IgD-negative memory B cell (primary cell): ENCODE results near the gene HSPA5. TPM values are rescaled to one million over a fixed set of nuclear protein-coding genes. Genes with fewer than 3 reads are reported as not detected.
"Not testable (repeated sequence)": the region's sequence is repeated elsewhere in the genome, so short reads cannot be mapped to it uniquely, and the experiment has no call there.

Experiments
- H3K27ac Mint-ChIP-seq, 3 donors: one replicate each; pipeline ENCODE4 v1.8.0; 2020 to 2022; ENCODE audit warnings: mild to moderate bottlenecking in 3 of 3, mixed read lengths in 3 of 3, moderate library complexity in 1 of 3
- H3K27me3 Mint-ChIP-seq: one replicate; pipeline ENCODE4 v1.8.0; 2021; ENCODE audit warnings: mixed read lengths
- H3K36me3 Mint-ChIP-seq: one replicate; pipeline ENCODE4 v1.8.0; 2020; ENCODE audit warnings: mild to moderate bottlenecking, mixed read lengths
- H3K4me1 Mint-ChIP-seq, 3 donors: one replicate each; pipeline ENCODE4 v1.8.0; 2020 to 2022; ENCODE audit warnings: mixed read lengths in 3 of 3, mild to moderate bottlenecking in 1 of 3
- H3K4me3 Mint-ChIP-seq, 4 donors: one replicate each; pipeline ENCODE4 v1.8.0; 2020 to 2022; ENCODE audit warnings: mild to moderate bottlenecking in 4 of 4, mixed read lengths in 4 of 4, moderate library complexity in 3 of 4
- H3K9me3 Mint-ChIP-seq, 3 donors: one replicate each; pipeline ENCODE4 v1.8.0; 2020 to 2021; ENCODE audit warnings: mixed read lengths in 3 of 3, mild to moderate bottlenecking in 1 of 3
- polyA plus RNA-seq: library from polyadenylated mRNA; unstranded; fragments of 300-500 nt; fragmentation: Illumina TruSeq; gene quantifications from one replicate; pipeline ENCODE4 v1.2.3, GENCODE V29; 2021

The HSPA5 gene
- polyA plus RNA-seq, 1 donor from 2014 or later: 147 TPM

DNA sequence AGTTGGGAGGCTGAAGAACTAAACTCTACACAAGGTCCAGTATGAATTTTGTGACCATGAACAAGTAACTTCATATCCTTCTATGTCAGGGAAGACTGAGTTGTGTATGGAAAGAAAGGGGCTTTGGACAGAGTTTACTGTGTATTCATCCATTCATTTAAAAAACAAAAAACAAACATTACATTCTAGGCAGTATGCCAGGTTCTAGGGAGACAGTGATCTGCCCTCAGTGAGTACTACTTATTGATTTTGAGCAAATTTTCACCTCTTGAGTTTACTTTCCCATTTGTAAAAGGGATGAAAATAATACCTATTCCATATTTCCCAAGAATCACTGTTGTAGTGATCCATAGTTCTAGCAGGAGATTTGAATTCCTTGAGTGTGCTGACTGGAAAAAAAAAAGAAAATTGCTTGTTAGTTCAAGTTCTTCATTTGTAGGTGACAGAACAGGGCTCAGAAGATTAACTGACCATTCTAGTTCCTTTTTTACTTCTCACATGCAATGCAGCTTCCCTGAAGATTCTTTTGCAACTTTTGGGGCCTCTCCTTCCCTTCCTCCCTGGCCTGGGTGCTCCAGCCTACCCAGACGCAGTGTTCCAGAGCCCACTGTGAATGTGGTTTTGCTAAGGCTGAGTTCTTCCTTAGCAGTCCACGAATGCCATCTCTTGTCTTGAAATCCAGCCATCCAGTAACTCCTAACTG lies 17.8 kb upstream of the HSPA5 start:
- Mint-ChIP-seq H3K4me3 (peak overlapping the region in 1 of 4 donors; percentile 91), H3K9me3 (peaks cover 0 to 8% (median 0%) of the 10 kb centered on the region in 3 donors), H3K27ac (peak overlapping the region in 2 of 3 donors; percentile 20 to 81), H3K4me1 (peaks cover 17 to 22% (median 18%) of the 10 kb centered on the region in 3 donors), H3K27me3 (no peaks in the 10 kb centered on the region), H3K36me3 (peaks cover 3% of the 10 kb centered on the region)

DNA sequence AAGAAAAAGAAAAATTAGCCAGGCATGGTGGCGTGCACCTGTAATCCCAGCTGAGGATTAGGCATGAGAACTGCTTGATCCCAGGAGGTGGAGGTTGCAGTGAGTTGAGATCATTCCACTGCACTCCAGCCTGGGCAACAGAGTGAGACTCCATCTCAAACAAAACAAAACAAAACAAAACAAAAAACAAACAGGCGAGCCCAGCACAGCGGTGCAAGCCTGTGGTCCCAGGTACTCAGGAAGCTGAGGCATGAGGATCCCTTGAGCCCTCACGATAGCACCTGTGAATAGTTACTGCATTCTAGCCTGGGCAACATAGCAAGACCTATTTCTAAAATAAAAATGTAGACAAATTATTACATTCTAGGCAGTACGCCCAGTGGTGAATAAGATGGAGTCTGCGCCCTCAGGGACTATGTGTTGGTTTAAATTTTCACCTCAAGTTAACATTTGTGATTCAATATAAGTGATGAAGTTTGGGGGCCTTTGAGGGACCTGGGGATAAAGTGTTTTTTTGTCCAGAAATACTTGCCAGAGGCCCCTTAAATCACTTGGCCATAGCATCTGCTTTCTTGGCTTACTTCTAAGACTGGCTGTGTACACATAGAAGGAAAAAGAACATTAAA lies 17.1 kb upstream of the HSPA5 start:
- Mint-ChIP-seq H3K36me3 (peaks cover 3% of the 10 kb centered on the region), H3K9me3 (peaks cover 0 to 8% (median 0%) of the 10 kb centered on the region in 3 donors), H3K4me1 (peaks cover 12 to 15% (median 14%) of the 10 kb centered on the region in 3 donors), H3K27ac (peak overlapping the region in 2 of 3 donors; percentile 20 to 81), H3K27me3 (no peaks in the 10 kb centered on the region), H3K4me3 (peak overlapping the region in 1 of 4 donors; percentile 91)

DNA sequence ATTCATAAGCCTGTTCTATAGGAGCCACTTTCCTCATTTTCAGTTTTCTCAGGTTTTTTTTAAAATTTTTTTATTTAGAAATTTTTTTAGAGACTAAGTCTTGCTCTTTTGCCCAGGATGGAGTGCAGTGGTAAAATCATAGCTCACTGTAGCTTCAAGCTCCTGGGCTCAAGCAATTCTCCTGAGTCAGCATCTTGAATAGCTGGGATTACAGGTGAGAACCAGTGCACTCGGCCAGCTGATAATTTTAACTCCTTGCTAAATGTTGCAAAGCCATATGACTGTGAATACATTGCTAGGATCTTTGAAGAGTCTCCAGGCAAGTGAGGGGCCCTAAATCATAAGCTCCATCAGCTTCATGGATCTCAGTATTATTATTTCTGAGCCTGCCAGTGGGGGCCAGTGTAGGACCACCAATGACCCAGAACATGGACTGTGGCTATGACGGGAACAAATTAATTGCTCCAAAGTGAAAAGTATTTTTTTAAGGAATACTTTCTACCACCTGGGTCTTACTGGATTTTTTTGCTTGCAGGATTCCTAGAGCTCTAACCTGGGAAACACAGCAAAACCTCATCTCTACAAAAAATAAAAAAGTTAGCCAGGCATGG lies 14.7 kb upstream of the HSPA5 start:
- Mint-ChIP-seq H3K4me1 (no peaks in the 10 kb centered on the region), H3K4me3 (no peak overlapping the region), H3K27ac (no peak overlapping the region), H3K36me3 (no peaks in the 10 kb centered on the region), H3K9me3 (peaks cover 0 to 7% (median 0%) of the 10 kb centered on the region in 3 donors), H3K27me3 (no peaks in the 10 kb centered on the region)

GRCh38 chr9:125254231-125254630 lies 13.1 kb upstream of the HSPA5 start:
- Mint-ChIP-seq H3K4me1 (no peaks in the 10 kb centered on the region), H3K27ac (no peak overlapping the region), H3K9me3 (no peaks in the 10 kb centered on the region), H3K27me3 (no peaks in the 10 kb centered on the region), H3K36me3 (no peaks in the 10 kb centered on the region), H3K4me3 (no peak overlapping the region)

DNA sequence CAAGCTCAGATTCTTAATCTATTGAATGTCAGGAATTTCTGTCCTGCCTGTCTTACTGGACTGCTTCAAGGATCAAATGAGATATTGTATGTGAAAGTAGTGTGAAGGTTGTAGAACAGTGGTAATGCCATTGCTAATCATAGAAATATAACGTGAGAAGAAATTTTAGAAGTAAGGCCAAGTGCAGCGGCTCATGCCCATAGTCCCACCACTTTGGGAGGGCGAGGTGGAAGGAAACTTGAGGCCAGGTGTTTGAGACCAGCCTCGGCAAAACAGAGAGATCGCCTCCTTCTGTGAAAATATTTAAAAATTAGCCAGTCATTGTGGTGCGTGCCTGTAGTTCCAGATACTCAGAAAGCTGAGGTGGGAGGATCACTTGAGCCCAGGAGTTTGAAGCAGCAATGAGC lies 5.1 kb upstream of the HSPA5 start:
- peaks cover 3 to 9% (median 5%) of the 10 kb centered on the region in 3 donors for H3K4me1 Mint-ChIP-seq
- peak overlapping the region in 1 of 4 donors; percentile 7 for H3K4me3 Mint-ChIP-seq
- no peaks in the 10 kb centered on the region for H3K27me3 Mint-ChIP-seq
- no peaks in the 10 kb centered on the region for H3K9me3 Mint-ChIP-seq
- H3K36me3 Mint-ChIP-seq: no peaks in the 10 kb centered on the region
- no peak overlapping the region for H3K27ac Mint-ChIP-seq

DNA sequence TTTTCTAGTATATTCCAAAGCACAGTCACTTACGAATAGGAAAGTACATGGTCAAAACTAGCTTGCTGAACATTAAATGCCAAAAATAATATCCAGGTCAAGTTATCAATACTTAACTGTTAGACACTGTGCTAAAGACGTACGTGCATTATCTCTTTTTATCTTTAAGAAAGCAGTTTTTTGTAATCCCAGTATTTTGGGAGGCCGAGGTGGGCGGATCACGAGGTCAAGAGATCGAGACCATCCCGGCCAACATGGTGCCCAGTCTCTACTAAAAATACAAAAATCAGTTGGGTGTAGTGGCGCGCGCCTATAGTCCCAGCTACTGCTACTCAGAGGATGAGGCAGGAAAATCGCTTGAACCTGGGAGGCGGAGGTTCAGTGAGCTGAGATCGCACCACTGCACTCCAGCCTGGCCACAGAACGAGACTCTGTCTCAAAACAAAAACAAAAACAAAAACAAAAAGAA lies 2.7 kb upstream of the HSPA5 start:
- H3K27me3 Mint-ChIP-seq: no peaks in the 10 kb centered on the region
- H3K4me3 Mint-ChIP-seq: peak overlapping the region in 1 of 4 donors; percentile 58
- H3K9me3 Mint-ChIP-seq: no peaks in the 10 kb centered on the region
- H3K4me1 Mint-ChIP-seq: peaks cover 14 to 22% (median 15%) of the 10 kb centered on the region in 3 donors
- no peak overlapping the region for H3K27ac Mint-ChIP-seq
- H3K36me3 Mint-ChIP-seq: peaks cover 5% of the 10 kb centered on the region

GRCh38 chr9:125241863-125242739 lies 958 bp upstream of the HSPA5 start:
- peak overlapping the region; percentile 92 to 100 (median 97) for H3K4me3 Mint-ChIP-seq
- peaks cover 23 to 30% (median 27%) of the 10 kb centered on the region in 3 donors for H3K4me1 Mint-ChIP-seq
- H3K27me3 Mint-ChIP-seq: no peaks in the 10 kb centered on the region
- H3K27ac Mint-ChIP-seq: peak overlapping the region; percentile 98 to 100 (median 99)
- H3K36me3 Mint-ChIP-seq: peaks cover 10% of the 10 kb centered on the region
- no peaks in the 10 kb centered on the region for H3K9me3 Mint-ChIP-seq

GRCh38 chr9:125240649-125240999 lies 519 bp downstream of the HSPA5 start:
- H3K27me3 Mint-ChIP-seq: no peaks in the 10 kb centered on the region
- H3K4me3 Mint-ChIP-seq: peak overlapping the region; percentile 92 to 100 (median 97)
- no peaks in the 10 kb centered on the region for H3K9me3 Mint-ChIP-seq
- H3K36me3 Mint-ChIP-seq: peaks cover 10% of the 10 kb centered on the region
- H3K4me1 Mint-ChIP-seq: peaks cover 34 to 42% (median 39%) of the 10 kb centered on the region in 3 donors
- H3K27ac Mint-ChIP-seq: peak overlapping the region; percentile 98 to 100 (median 99)

DNA sequence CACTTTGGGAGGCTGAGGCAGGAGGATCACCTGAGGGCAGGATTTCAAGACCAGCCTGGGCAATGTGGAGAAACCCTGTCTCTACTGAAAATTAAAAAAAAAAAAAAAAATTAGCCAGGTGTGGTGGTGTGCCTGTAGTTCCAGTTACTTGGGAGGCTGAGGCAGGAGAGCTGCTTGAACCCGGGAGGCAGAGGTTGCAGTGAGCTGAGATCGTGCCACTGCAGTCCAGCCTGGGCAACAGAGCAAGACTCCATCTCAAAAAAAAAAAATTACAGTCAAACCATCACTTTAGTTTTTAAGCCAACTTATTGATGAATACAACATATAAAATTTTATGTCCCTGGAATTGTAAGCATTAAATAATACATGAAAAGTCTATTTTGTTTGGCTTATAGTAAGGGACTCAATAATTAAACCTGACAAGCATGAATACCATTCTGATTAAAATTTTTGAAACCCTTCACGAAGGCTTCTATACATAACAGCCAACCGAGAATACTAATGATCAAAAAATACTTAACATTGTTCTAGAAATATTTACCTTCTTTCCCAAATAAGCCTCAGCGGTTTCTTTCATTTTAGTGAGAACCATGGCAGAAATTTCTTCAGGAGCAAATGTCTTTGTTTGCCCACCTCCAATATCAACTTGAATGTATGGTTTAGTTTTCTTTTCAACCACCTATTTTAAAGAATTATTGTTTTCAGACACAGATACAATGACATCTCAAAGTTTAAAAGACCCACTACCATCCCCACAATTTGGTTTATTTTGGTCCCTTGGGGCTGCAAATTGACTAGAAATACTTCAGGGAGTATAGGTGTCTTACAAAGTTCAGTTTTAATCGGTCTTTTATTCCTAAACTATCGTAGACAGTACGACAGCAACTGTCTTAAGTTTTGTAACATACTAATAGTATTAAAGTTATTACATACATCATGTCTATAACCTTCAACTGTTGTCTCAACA lies 1.2 kb downstream of the HSPA5 start:
- peaks cover 10% of the 10 kb centered on the region for H3K36me3 Mint-ChIP-seq
- H3K27ac Mint-ChIP-seq: peak overlapping the region; percentile 98 to 100 (median 99)
- no peaks in the 10 kb centered on the region for H3K9me3 Mint-ChIP-seq
- no peaks in the 10 kb centered on the region for H3K27me3 Mint-ChIP-seq
- H3K4me3 Mint-ChIP-seq: peak overlapping the region; percentile 92 to 100 (median 97)
- peaks cover 39 to 45% (median 45%) of the 10 kb centered on the region in 3 donors for H3K4me1 Mint-ChIP-seq

GRCh38 chr9:125238915-125239446 lies 2.2 kb downstream of the HSPA5 start:
- Mint-ChIP-seq H3K27me3 (no peaks in the 10 kb centered on the region), H3K36me3 (peaks cover 10% of the 10 kb centered on the region), H3K9me3 (no peaks in the 10 kb centered on the region), H3K4me3 (peak overlapping the region; percentile 72 to 97 (median 88)), H3K4me1 (peaks cover 39 to 45% (median 45%) of the 10 kb centered on the region in 3 donors), H3K27ac (peak overlapping the region; percentile 53 to 85 (median 65))

DNA sequence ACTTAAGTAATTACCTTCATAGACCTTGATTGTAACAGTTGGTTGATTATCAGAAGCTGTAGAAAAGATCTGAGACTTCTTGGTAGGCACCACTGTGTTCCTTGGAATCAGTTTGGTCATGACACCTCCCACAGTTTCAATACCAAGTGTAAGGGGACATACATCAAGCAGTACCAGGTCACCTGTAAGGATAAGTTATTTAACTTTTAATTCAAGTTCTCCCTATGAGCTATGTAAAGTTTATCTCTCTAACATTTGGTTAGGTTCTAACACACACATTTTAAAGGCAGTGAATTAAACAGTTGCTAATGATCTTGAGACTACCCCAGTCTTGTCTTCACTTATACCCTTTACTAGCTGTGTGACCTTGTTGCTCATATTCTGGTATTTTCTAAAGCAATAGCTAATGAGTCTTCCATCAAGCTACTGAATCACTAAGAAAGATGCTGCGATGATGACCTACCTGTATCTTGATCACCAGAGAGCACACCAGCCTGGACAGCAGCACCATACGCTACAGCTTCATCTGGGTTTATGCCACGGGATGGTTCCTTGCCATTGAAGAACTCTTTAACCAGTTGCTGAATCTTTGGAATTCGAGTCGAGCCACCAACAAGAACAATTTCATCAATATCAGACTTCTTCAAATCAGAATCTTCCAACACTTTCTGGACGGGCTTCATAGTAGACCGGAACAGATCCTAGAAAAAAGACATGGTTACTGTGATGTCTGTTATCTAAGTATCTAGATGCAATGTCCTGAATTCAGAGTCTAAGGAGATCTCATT lies 2.8 kb downstream of the HSPA5 start:
- Mint-ChIP-seq H3K36me3 (peaks cover 10% of the 10 kb centered on the region), H3K9me3 (no peaks in the 10 kb centered on the region), H3K4me3 (peak overlapping the region; percentile 72 to 97 (median 88)), H3K27me3 (no peaks in the 10 kb centered on the region), H3K27ac (peak overlapping the region; percentile 65 to 85 (median 77)), H3K4me1 (peaks cover 39 to 45% (median 45%) of the 10 kb centered on the region in 3 donors)

DNA sequence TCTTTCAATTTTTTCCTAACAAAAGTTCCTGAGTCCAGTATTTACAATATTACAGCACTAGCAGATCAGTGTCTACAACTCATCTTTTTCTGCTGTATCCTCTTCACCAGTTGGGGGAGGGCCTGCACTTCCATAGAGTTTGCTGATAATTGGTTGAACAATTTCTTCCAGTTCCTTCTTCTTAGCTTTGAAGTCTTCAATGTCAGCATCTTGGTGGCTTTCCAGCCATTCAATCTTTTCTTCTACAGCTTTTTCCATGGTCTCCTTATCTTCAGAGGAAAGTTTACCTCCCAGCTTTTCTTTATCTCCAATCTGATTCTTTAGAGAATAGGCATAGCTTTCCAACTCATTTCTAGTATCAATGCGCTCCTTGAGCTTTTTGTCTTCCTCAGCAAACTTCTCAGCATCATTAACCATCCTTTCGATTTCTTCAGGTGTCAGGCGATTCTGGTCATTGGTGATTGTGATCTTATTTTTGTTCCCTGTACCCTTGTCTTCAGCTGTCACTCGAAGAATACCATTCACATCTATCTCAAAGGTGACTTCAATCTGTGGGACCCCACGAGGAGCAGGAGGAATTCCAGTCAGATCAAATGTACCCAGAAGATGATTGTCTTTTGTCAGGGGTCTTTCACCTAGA lies 4.5 kb downstream of the HSPA5 start:
- H3K27me3 Mint-ChIP-seq, H3K9me3 Mint-ChIP-seq: not testable (repeated sequence)
- peak overlapping the region in 2 of 4 donors; percentile 2 to 72 for H3K4me3 Mint-ChIP-seq
- peaks cover 36 to 41% (median 40%) of the 10 kb centered on the region in 3 donors for H3K4me1 Mint-ChIP-seq
- peak overlapping the region in 1 of 3 donors; percentile 65 for H3K27ac Mint-ChIP-seq
- peaks cover 10% of the 10 kb centered on the region for H3K36me3 Mint-ChIP-seq
